H1 (cell line): ENCODE measurements around the gene ERLEC1. TPM values are rescaled to one million over a fixed set of nuclear protein-coding genes. Genes with fewer than 3 reads are reported as not detected.

ENCODE experiments used
- BCL11A ChIP-seq, 2 experiments: IDR thresholded peaks; one replicate each; pipeline ENCODE4 v1.6.1; 2011; ENCODE audit warnings: low read depth in 2 of 2, low read length in 2 of 2, mild to moderate bottlenecking in 2 of 2
- CHD7 ChIP-seq: fragments of 300-600 bp; sonication (generic); IDR thresholded peaks from 2 replicates; pipeline ENCODE4 v1.7.1; 2012; ENCODE audit warnings: low read length, moderate library complexity, mild to moderate bottlenecking, inconsistent platforms; ENCODE audit not compliant: insufficient replicate concordance
- EP300 ChIP-seq, 2 experiments: IDR thresholded peaks; 1 replicate in 1 of 2; 2 replicates in 1 of 2; pipeline ENCODE4 v1.6.1; 2011 to 2012; ENCODE audit warnings: low read depth in 2 of 2, low read length in 2 of 2, mild to moderate bottlenecking in 2 of 2, borderline replicate concordance in 1 of 2, inconsistent platforms in 1 of 2, moderate library complexity in 1 of 2
- EZH2 ChIP-seq: fragments of 200-600 bp; sonication (generic); IDR thresholded peaks from 2 replicates; pipeline ENCODE4 v1.7.1; 2012; ENCODE audit warnings: low read depth, mild to moderate bottlenecking, moderate library complexity, low read length, inconsistent platforms; ENCODE audit not compliant: severe bottlenecking
- JUN ChIP-seq: IDR thresholded peaks from 2 replicates; pipeline ENCODE4 v1.6.1; 2011; ENCODE audit warnings: low read depth, mild to moderate bottlenecking, improper control_type of control experiment, low read length
- RNF2 ChIP-seq: fragments of 200-900, 300-1000 bp; sonication (generic); IDR thresholded peaks from 2 replicates; pipeline ENCODE4 v1.7.1; 2016; ENCODE audit warnings: borderline replicate concordance, low read depth, mild to moderate bottlenecking, antibody characterized with exemption, low read length; ENCODE audit not compliant: poor library complexity, severe bottlenecking; ENCODE audit errors: missing control alignments
- SP2 ChIP-seq: IDR thresholded peaks from 2 replicates; pipeline ENCODE4 v1.6.1; 2012; ENCODE audit warnings: mild to moderate bottlenecking, low read length, inconsistent platforms
- polyA plus RNA-seq, 7 experiments: library from polyadenylated mRNA; depleted of rRNA in 3 of 7; stranded (reverse) in 5 of 7; unstranded in 2 of 7; fragments of >200 nt in 5 of 7; fragments of 200-250 nt in 2 of 7; gene quantifications; 1 replicate in 5 of 7; 2 replicates in 1 of 7; 4 replicates in 1 of 7; pipeline versions ENCODE4 v1.2.1 to v1.2.3, GENCODE V29; 2011 to 2013; ENCODE audit warnings: missing spikeins in 2 of 7, mixed read lengths in 2 of 7
- total RNA-seq: library from RNA; stranded (reverse); fragmentation: NEBNext Ultra II Directional; extraction: Animal tissue kit (Norgen Biotek cat#: 25700); gene quantifications from 2 replicates; pipeline ENCODE4 v1.2.1, GENCODE V29; 2021

ERLEC1 gene
- total and polyA plus RNA-seq, 2 of the 8 experiments (the other 6 are each of a cell fraction or from before 2014, with no cell fraction given) = 12.9 to 26.7 TPM

GRCh38 chr2:53767405-53768241 is 19.2 kb upstream of the ERLEC1 start, which contains the start of gene CHAC2 (continued):
- no peak for TF ChIP-seq EP300 (IDR thresholded peaks at IDR 0.05; ENCODE audit: borderline replicate concordance in 1 of 2, low read depth in 2 of 2, low read length in 2 of 2)
- no peak for TF ChIP-seq JUN
- no peak for TF ChIP-seq BCL11A (IDR thresholded peaks at IDR 0.05; ENCODE audit: low read depth in 2 of 2, low read length in 2 of 2)
- no peak for TF ChIP-seq RNF2
- no peak for TF ChIP-seq CHD7
- no peak for TF ChIP-seq EZH2
- no peak for TF ChIP-seq SP2
